ENCODE measurements around the gene NDUFB2.

GRCh38 chr7:140746751-140747150, 50.2 kb downstream of the NDUFB2 start:
- TF ChIP-seq CTCF (IDR thresholded peaks at IDR 0.05) (no peak), ZFX (IDR thresholded peaks at IDR 0.05; ENCODE audit: borderline replicate concordance) (no peak)
